ENCODE measurements around the gene IL19.
"Not testable (repeated sequence)": the region's sequence is repeated elsewhere in the genome, so short reads cannot be mapped to it uniquely, and the experiment has no call there.

IL19 gene

GRCh38 chr1:206828765-206829164 is 58.2 kb downstream of the IL19 start:
- in situ Hi-C loops (cut with HindIII; ENCODE audit: low sequenced_read_pairs) = no loop called here

DNA sequence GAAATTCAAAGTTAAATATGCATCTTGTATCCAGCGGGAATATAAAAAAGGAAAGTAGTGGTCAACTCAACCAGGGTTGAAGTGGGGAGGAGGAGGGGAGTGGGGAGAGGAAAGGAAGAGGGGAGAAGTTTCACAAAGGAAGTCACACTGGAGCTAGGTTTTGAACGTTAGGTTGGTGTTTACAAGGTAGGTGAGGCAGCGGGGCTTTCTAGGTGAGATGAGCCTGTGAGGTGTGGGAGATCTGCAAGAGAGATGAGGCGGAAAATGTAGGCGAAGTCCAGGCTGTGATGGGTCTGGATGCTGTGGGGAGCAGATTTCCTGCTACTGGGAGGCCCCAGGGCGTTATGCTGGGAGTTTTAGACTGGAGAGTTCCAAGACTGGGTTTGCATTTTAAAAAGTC is 58.7 kb downstream of the IL19 start:
- in situ Hi-C loops (cut with HindIII; ENCODE audit: low sequenced_read_pairs) = no loop called here

DNA sequence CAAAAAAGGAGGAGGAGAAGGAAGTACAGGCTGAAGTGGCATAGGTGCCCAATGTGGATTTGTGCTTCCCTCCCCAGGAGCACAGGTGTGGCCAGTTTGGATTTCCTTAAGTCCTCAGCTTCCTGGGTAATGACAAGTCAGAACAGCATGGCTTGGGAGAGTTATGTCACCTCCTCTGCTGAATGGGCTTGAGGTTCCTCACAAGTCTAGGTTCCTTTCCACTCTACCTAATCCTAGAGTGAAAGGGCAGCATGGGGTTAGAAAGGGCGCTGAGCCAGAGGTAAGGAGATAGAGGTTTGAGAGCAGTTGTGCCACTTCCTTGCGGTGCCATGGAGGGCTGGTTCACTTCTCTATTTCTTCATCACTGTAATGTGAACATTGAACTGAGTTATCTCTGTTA is 59.3 kb downstream of the IL19 start:
- in situ Hi-C loops (cut with HindIII; ENCODE audit: low sequenced_read_pairs) = no loop called here

DNA sequence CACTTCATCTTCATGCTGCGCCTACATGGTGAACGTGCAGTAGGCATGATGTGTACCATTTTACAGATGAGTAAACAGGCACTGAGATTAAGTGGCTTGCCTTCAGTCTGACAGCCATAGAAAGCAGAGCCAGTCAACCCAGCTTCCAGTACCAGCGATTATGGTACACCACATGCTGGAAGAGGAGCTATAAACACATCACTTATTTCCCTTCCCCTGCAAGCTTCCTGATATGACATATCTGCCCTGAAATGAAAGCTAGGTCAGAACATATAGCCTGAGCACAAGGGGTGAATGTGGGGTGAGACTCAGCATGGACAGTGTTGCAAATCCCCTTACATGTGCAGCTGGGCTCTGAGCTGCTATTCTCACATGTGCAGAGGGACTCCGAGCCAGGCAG is 61.1 kb downstream of the IL19 start:
- in situ Hi-C loops (cut with HindIII; ENCODE audit: low sequenced_read_pairs) = no loop called here

GRCh38 chr1:206832352-206832880 is 61.8 kb downstream of the IL19 start:
- in situ Hi-C loops (cut with HindIII; ENCODE audit: low sequenced_read_pairs) = no loop called here

- in situ Hi-C loops (cut with HindIII; ENCODE audit: low sequenced_read_pairs) = no loop called here
Observed at GRCh38 chr1:206833106-206833680, 62.6 kb downstream of the IL19 start.

DNA sequence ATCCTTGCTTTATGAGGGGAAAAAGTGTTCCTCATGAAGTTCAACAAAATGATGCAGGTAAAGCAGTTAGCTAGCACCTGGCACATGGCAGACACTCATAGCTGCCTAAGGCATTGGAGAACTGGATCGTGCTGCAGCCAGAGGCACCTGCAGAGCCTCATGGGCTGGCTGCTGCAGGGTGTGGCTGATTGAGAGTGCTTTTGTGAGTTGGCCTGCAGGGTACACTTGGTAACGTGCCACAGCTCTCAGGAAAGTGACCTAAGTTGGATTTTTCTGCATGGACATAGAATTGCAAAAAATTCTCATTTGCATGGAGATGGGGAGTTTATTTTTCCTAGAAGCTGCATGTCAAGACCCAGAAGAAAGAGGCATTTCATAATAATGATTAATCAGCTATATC is 63.2 kb downstream of the IL19 start:
- in situ Hi-C loops (cut with HindIII; ENCODE audit: low sequenced_read_pairs) = no loop called here

DNA sequence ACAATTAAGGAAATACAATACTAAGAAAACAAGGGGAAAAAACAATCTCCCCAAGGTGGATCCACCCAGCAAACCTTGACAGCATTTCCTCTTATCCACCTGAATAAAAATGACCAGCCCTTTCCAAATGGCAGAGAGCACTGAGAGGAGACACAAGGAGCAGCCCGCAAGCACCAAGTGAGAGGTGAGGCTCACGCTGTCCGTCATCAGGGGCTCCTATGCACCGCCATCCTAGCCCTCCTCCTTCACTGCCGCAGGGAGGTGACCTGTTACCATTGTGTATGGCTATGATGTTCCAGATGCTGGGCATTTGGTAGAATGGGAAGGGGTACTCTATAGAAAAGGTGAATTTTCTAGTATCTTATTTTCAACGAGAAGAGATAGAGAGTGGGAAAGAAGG is 63.6 kb downstream of the IL19 start:
- in situ Hi-C loops (cut with HindIII; ENCODE audit: low sequenced_read_pairs) = no loop called here

GRCh38 chr1:206834711-206835110 is 64.1 kb downstream of the IL19 start:
- in situ Hi-C loops (cut with HindIII; ENCODE audit: low sequenced_read_pairs) = no loop called here

DNA sequence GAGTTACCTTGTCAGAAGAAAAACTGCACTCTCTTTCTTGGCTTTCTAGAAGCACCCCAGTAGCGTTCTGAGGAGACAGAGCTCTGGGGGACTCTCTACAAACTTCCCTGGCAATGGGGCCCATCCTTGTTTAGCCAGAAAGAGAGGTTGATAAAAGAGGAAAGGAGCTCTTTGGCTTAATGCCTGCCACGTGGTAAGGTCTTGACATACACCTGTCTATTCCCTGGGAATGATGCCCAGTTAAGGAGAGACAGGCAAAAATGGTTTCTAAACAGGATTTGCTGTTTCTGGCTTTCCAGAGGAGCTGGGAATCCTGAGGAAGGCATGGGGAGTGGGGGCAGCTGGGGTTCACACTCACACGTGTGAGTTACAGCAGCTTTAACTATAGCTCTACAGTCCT is 64.6 kb downstream of the IL19 start:
- in situ Hi-C loops (cut with HindIII; ENCODE audit: low sequenced_read_pairs) = no loop called here

- in situ Hi-C loops (cut with HindIII; ENCODE audit: low sequenced_read_pairs) = no loop called here
Observed at GRCh38 chr1:206836111-206836510, 65.5 kb downstream of the IL19 start.

DNA sequence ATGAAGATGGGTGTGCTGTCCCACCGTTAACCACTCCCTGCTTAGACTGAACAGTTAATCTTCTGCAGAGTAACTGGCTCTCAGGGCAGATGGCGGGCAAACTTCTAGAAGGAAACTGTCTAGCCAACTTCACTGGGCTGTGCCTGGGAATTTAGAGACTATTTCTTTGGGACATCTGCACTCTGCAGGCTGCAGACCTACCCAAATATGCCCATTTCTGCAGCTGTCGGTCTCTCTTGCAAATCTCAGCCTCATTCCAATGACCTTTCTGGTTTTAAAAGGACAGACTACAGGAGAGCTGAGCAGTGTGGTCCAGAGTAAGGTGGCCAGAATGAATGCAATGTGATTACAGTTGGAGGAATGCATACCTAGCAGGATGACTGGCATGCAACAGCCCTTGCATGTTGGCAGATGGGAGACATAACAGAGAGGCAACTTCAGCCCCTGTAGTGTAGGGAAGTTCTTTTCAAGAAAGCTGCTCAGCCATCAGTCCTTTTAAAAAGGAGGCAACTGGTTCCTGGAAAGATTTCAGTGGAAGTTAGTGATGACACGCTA is 68.5 kb downstream of the IL19 start:
- in situ Hi-C loops (cut with HindIII; ENCODE audit: low sequenced_read_pairs) = no loop called here

DNA sequence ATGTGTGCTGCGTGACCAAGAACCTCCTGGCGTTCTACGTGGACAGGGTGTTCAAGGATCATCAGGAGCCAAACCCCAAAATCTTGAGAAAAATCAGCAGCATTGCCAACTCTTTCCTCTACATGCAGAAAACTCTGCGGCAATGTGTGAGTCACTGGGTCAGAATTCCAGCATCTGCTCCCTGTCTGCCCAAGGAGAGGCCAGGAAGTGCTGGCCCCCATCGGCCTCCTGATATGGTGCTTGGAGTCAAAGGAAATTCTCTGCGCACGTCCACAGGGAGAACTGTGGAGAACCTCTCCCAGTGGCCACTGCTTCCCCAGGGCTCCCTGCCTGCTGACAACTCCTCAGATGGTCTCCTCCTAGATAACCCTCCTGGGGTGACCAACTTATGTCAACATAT is 69.3 kb downstream of the IL19 start:
- in situ Hi-C loops (cut with HindIII; ENCODE audit: low sequenced_read_pairs) = no loop called here

- in situ Hi-C loops (cut with HindIII; ENCODE audit: low sequenced_read_pairs) = no loop called here
Observed at GRCh38 chr1:206841609-206842323, 71.2 kb downstream of the IL19 start.

DNA sequence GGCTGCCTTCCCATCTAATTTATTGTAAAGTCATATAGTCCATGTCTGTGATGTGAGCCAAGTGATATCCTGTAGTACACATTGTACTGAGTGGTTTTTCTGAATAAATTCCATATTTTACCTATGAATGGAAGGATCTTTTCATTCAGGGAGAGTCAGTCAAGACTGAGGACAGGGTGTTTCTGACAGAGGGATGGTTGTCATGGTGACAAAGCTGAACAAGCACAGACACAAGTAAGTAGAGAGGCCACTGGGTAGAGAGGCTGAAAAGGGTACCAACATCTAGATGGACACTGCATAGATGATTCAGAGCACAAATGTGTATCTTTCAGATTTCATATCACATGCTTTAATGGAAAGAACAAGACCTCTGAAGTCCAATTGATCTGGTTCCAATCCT is 72.3 kb downstream of the IL19 start:
- in situ Hi-C loops (cut with HindIII; ENCODE audit: low sequenced_read_pairs) = no loop called here

GRCh38 chr1:206843626-206844025 is 73.1 kb downstream of the IL19 start:
- in situ Hi-C loops (cut with HindIII; ENCODE audit: low sequenced_read_pairs) = no loop called here

DNA sequence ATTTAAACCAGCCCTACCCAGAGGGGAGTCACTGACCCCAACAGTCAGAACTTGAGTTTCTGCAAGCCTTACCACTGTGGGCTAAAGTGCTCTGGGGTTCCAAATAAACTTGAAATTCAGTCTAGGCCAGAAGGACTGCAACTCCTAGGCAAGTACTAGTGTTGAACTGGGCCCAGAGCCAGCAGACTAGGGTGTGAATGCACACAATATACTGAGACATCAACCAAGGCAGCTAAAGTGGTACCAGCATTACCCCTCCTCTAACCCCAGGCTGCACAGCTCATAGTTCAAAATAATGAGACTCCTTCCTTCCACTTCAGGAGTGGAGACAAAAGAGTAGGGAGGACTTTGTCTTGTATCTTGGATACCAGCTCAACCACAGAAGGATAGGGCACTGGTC is 75.9 kb downstream of the IL19 start:
- in situ Hi-C loops (cut with HindIII; ENCODE audit: low sequenced_read_pairs) = no loop called here

DNA sequence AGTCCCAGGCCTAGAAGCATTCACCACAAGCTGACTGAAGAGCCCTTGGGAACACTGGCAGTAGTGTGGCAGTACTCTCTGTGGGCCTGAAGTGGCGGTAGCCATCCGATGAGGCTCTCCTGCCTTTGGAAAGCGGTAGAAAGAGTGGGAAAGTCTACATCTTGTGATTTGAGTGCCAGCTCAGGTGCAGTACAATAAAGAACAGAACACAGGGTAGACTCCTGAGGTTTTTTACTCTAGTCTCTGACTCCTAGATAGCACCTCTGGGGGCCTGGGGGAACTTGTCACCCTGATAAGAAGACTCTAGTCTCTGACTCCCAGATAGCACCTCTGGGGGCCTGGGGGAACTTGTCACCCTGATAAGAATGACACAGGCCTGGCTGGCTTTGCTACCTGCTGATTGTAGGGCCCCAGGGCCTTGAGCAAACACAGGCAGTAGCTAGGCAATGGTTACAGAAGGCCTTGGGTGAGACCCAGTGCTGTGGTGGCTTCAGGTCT is 76.8 kb downstream of the IL19 start:
- in situ Hi-C loops (cut with HindIII; ENCODE audit: low sequenced_read_pairs) = no loop called here

DNA sequence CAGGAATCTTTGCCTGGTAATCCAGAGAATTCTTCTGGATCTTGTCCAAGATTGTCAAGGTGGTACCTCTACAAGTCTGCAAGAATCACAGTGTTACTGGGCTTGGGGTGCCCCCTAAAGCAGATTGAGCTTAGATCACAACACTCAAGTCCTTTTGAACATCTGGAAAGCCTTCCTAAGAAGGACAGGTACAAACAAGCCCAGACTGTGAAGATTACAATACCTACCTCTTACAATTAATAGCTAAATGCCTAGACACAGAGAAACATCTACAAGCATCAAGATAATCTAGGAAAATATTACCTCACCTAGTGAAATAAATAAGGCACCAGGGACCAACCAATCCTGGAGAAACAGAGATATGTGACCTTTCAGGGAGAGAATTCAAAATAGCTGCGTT is 77.4 kb downstream of the IL19 start:
- in situ Hi-C loops (cut with HindIII; ENCODE audit: low sequenced_read_pairs) = no loop called here

DNA sequence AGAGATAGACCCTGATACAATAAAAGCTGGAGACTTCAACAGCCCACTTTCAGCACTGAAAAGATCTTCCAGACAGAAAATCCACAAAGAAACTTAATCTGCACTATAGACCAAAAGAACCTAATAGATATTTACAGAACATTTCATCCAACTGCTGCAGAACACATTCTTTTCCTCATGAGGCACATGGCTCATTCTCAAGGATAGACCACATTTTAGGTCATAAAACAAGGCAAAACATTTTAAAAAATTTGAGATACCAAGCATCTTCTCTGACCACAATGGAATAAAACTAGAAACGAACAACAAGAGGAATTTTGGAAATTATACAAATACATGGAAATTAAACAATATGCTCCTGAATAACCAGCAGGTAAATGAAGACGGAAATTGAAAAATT is 79.8 kb downstream of the IL19 start:
- in situ Hi-C loops (cut with HindIII; ENCODE audit: low sequenced_read_pairs) = no loop called here

DNA sequence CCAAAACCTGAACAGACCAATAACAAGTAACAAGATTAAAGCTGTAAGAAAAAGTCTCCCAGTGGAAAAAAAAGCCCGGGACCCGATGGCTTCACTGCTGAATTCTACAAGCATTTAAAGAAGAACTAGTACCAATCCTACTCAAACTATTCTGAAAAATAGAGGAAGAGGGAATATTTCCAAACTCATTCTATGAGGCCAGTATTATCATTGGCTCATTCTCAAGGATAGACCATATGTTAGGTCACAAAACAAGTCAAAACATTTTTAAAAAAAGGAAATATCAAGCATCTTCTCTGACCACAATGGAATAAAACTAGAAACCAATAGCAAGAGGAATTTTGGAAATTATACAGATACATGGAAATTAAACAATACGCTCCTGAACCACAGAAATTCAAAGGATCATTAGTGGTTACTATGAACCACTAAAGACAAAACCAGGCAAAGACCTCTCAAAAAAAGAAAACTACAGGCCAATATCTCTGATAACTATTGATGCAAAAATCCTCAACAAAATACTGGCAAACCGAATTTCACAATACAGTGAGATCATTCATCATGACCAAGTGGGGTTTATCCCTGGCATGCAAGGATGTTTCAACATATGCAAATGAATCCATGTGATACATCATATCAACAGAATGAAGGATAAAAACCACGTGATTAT is 80.9 kb downstream of the IL19 start:
- in situ Hi-C loops (cut with HindIII; ENCODE audit: low sequenced_read_pairs) = no loop called here

DNA sequence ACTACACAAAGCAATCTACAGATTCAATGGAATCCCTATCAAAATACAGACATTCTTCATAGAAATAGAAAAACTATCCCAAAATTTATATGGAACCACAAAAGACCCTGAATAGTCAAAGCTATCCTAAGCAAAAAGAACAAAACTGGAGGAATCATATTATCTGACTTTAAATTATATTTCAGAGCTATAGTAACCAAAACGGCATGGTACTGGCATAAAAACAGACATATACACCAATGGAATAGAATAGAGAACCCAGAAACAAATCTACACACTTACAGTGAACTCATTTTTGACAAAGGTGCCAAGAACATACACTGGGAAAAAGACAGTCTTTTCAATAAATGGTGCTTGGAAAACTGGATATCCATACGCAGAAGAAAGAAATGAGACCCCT is 82.1 kb downstream of the IL19 start:
- in situ Hi-C loops (cut with HindIII; ENCODE audit: low sequenced_read_pairs) = not testable (repeated sequence)
